H9 (cell line): ENCODE data around the gene CHRNG. TPM values are rescaled to one million over a fixed set of nuclear protein-coding genes. Genes with fewer than 3 reads are reported as not detected.

Experiments used
- DNase-seq: peaks from one replicate; pipeline ENCODE4 v3.0.0-alpha.2; 2017
- H2AFZ ChIP-seq: one replicate; pipeline ENCODE4 v1.6.1; 2013; ENCODE audit warnings: mild to moderate bottlenecking, low read length, control low read depth, moderate library complexity
- H2AK5ac ChIP-seq: 2 replicates; pipeline ENCODE4 v1.6.1; 2013; ENCODE audit warnings: low read length, control low read depth, mixed read lengths; ENCODE audit not compliant: insufficient read length
- H2BK120ac ChIP-seq: one replicate; pipeline ENCODE4 v1.6.1; 2013; ENCODE audit warnings: low read depth, mild to moderate bottlenecking, low read length, control low read depth, inconsistent platforms; ENCODE audit not compliant: poor library complexity, severe bottlenecking
- H2BK12ac ChIP-seq: 2 replicates; pipeline ENCODE4 v1.6.1; 2013; ENCODE audit warnings: low read length, control low read depth, mixed read lengths, low read depth; ENCODE audit not compliant: insufficient read length
- H2BK15ac ChIP-seq: 2 replicates; pipeline ENCODE4 v1.6.1; 2013; ENCODE audit warnings: low read depth, low read length, control low read depth
- H2BK20ac ChIP-seq: one replicate; pipeline ENCODE4 v1.6.1; 2013; ENCODE audit warnings: low read depth, mild to moderate bottlenecking, low read length, control low read depth, inconsistent platforms; ENCODE audit not compliant: poor library complexity, severe bottlenecking
- H2BK5ac ChIP-seq: 2 replicates; pipeline ENCODE4 v1.6.1; 2013; ENCODE audit warnings: low read length, control low read depth, mixed read lengths; ENCODE audit not compliant: insufficient read length
- H3K14ac ChIP-seq: 2 replicates; pipeline ENCODE4 v1.6.1; 2013; ENCODE audit warnings: low read length, control low read depth; ENCODE audit not compliant: insufficient read depth
- H3K18ac ChIP-seq: 2 replicates; pipeline ENCODE4 v1.6.1; 2013; ENCODE audit warnings: low read depth, mild to moderate bottlenecking, mixed read lengths, low read length, control low read depth; ENCODE audit not compliant: insufficient read length
- H3K23ac ChIP-seq: 2 replicates; pipeline ENCODE4 v1.6.1; 2013; ENCODE audit warnings: low read length, control low read depth, mixed read lengths, low read depth; ENCODE audit not compliant: insufficient read length
- H3K23me2 ChIP-seq: 2 replicates; pipeline ENCODE4 v1.6.1; 2013; ENCODE audit warnings: low read depth, mild to moderate bottlenecking, mixed read lengths, low read length, control low read depth; ENCODE audit not compliant: insufficient read length, poor library complexity, severe bottlenecking
- H3K27ac ChIP-seq: 2 replicates; pipeline ENCODE4 v1.5.1; 2013; ENCODE audit warnings: low read length, control low read depth, mixed read lengths, low read depth; ENCODE audit not compliant: insufficient read length
- H3K27me3 ChIP-seq: 2 replicates; pipeline ENCODE4 v1.6.1; 2013; ENCODE audit warnings: low read length, control low read depth, inconsistent platforms; ENCODE audit not compliant: insufficient read depth
- H3K4ac ChIP-seq: 2 replicates; pipeline ENCODE4 v1.6.1; 2013; ENCODE audit warnings: low read depth, mild to moderate bottlenecking, control low read depth, inconsistent platforms, low read length, moderate library complexity
- H3K4me1 ChIP-seq: 2 replicates; pipeline ENCODE4 v1.6.1; 2013; ENCODE audit warnings: low read length, control low read depth, inconsistent platforms; ENCODE audit not compliant: insufficient read depth
- H3K4me2 ChIP-seq: 2 replicates; pipeline ENCODE4 v1.6.1; 2013; ENCODE audit warnings: low read length, control low read depth, mixed read lengths; ENCODE audit not compliant: insufficient read length, insufficient read depth
- H3K56ac ChIP-seq: 2 replicates; pipeline ENCODE4 v1.6.1; 2013; ENCODE audit warnings: low read depth, mild to moderate bottlenecking, mixed read lengths, low read length, control low read depth; ENCODE audit not compliant: insufficient read length
- H3K79me1 ChIP-seq: 2 replicates; pipeline ENCODE4 v1.6.1; 2013; ENCODE audit warnings: low read depth, mild to moderate bottlenecking, moderate library complexity, low read length, control low read depth, inconsistent platforms; ENCODE audit not compliant: insufficient read depth, poor library complexity, severe bottlenecking
- H3K79me2 ChIP-seq: 2 replicates; pipeline ENCODE4 v1.6.1; 2013; ENCODE audit warnings: low read length, control low read depth, inconsistent platforms; ENCODE audit not compliant: insufficient read depth
- H3K9ac ChIP-seq: 2 replicates; pipeline ENCODE4 v1.6.1; 2013; ENCODE audit warnings: low read length, control low read depth, mixed read lengths; ENCODE audit not compliant: insufficient read length; ENCODE audit errors: extremely low read depth
- H3K9me3 ChIP-seq: one replicate; pipeline ENCODE4 v1.6.1; 2013; ENCODE audit warnings: low read depth, low read length, inconsistent platforms; ENCODE audit not compliant: control insufficient read depth
- H3T11ph ChIP-seq: one replicate; pipeline ENCODE4 v1.6.1; 2013; ENCODE audit warnings: mild to moderate bottlenecking, low read length, control low read depth, inconsistent platforms
- H4K20me1 ChIP-seq: one replicate; pipeline ENCODE4 v1.6.1; 2013; ENCODE audit not compliant: control insufficient read depth, insufficient read length, insufficient read depth
- H4K5ac ChIP-seq: 2 replicates; pipeline ENCODE4 v1.6.1; 2013; ENCODE audit warnings: low read depth, mild to moderate bottlenecking, mixed read lengths, low read length, control low read depth; ENCODE audit not compliant: insufficient read length
- H4K8ac ChIP-seq: replicated peaks from 2 replicates; pipeline ENCODE4 v1.6.1; 2013; ENCODE audit warnings: low read length, control low read depth, mixed read lengths, low read depth; ENCODE audit not compliant: insufficient read length
- H4K91ac ChIP-seq: 2 replicates; pipeline ENCODE4 v1.6.1; 2013; ENCODE audit warnings: low read depth, mild to moderate bottlenecking, moderate library complexity, mixed read lengths, low read length, control low read depth; ENCODE audit not compliant: insufficient read length
- H3K27ac Mint-ChIP-seq, 3 experiments: 2 replicates in 2 of 3; 3 replicates in 1 of 3; pipeline ENCODE4 v1.8.0; 2020 to 2021; ENCODE audit warnings: mixed read lengths in 3 of 3, mild to moderate bottlenecking in 1 of 3, moderate library complexity in 1 of 3
- H3K27me3 Mint-ChIP-seq: 2 replicates; pipeline ENCODE4 v1.8.0; 2021; ENCODE audit warnings: low read depth, mild to moderate bottlenecking, moderate library complexity, mixed read lengths
- H3K36me3 Mint-ChIP-seq, 3 experiments: 2 replicates in 2 of 3; 3 replicates in 1 of 3; pipeline ENCODE4 v1.8.0; 2020 to 2021; ENCODE audit warnings: low read depth in 3 of 3, mixed read lengths in 3 of 3; ENCODE audit not compliant: insufficient read depth in 1 of 3
- H3K4me1 Mint-ChIP-seq, 2 experiments: 2 replicates each; pipeline ENCODE4 v1.8.0; 2020; ENCODE audit warnings: mixed read lengths in 2 of 2
- H3K4me3 Mint-ChIP-seq, 2 experiments: 2 replicates in 1 of 2; 3 replicates in 1 of 2; pipeline ENCODE4 v1.8.0; 2020 to 2021; ENCODE audit warnings: mild to moderate bottlenecking in 2 of 2, mixed read lengths in 2 of 2, moderate library complexity in 1 of 2
- H3K9me3 Mint-ChIP-seq, 2 experiments: 2 replicates in 1 of 2; 3 replicates in 1 of 2; pipeline ENCODE4 v1.8.0; 2020; ENCODE audit warnings: mild to moderate bottlenecking in 2 of 2, mixed read lengths in 2 of 2, moderate library complexity in 1 of 2
- CTCF ChIP-seq: fragments of 200-600 bp; sonication (generic); conservative IDR thresholded peaks from 3 replicates; pipeline ENCODE4 v1.8.0; 2021; ENCODE audit warnings: antibody characterized with exemption, mild to moderate bottlenecking
- WGBS: extraction: QIAGEN DNeasy Blood & Tissue Kit; methylation state at CpG from one replicate; pipeline ENCODE4 v1.1.7; 2013; ENCODE audit warnings: missing lambda C conversion rate, low lambda C conversion rate, mixed read lengths; ENCODE audit not compliant: insufficient read length; ENCODE audit errors: extremely low coverage; 5-methylcytosine and 5-hydroxymethylcytosine counted together
- total RNA-seq: library from RNA; stranded (reverse); gene quantifications from 2 replicates; pipeline ENCODE4 v1.2.1, GENCODE V29; 2021

Gene CHRNG
- total RNA-seq, 1 experiment from 2014 or later: not detected

GRCh38 chr2:232512602-232513001 is 26.9 kb upstream of the CHRNG start:
- H3K79me2 ChIP-seq: no peaks in the 10 kb centered on the region
- Mint-ChIP-seq H3K36me3 (no peaks in the 10 kb centered on the region), H3K27me3 (peaks cover 14% of the 10 kb centered on the region), H3K27ac (no peak overlapping the region), H3K4me1 (peaks cover 13 to 37% of the 10 kb centered on the region in 2 experiments), H3K9me3 (peaks cover 0 to 2% of the 10 kb centered on the region in 2 experiments; a peak in 2 of 5 replicates), H3K4me3 (no peak overlapping the region)
- DNase-seq: no peak
- H3K4me2 ChIP-seq: no peak overlapping the region
- H3K23ac ChIP-seq: no peak overlapping the region
- no peak overlapping the region for H4K8ac ChIP-seq
- H2BK15ac ChIP-seq: no peak overlapping the region
- no peaks in the 10 kb centered on the region for H4K20me1 ChIP-seq
- no peaks in the 10 kb centered on the region for H3K27me3 ChIP-seq
- no peak overlapping the region for H3K4ac ChIP-seq
- no peak overlapping the region for H4K91ac ChIP-seq
- no peak overlapping the region for H3K14ac ChIP-seq
- H2BK5ac ChIP-seq: no peak overlapping the region
- no peak overlapping the region for H3K56ac ChIP-seq
- no peaks in the 10 kb centered on the region for H3K23me2 ChIP-seq
- H2AFZ ChIP-seq: no peak overlapping the region
- H3K9ac ChIP-seq: no peak overlapping the region
- no peaks in the 10 kb centered on the region for H3K9me3 ChIP-seq
- TF ChIP-seq CTCF: no peak
- H3K4me1 ChIP-seq: no peaks in the 10 kb centered on the region
- H3T11ph ChIP-seq: no peak overlapping the region
- no peak overlapping the region for H2BK120ac ChIP-seq
- H2AK5ac ChIP-seq: no peak overlapping the region
- WGBS: no CpG with 5 or more reads among the region's 10 CpGs
- no peak overlapping the region for H2BK12ac ChIP-seq
- no peak overlapping the region for H3K27ac ChIP-seq
- no peak overlapping the region for H3K18ac ChIP-seq
- no peaks in the 10 kb centered on the region for H3K79me1 ChIP-seq
- H2BK20ac ChIP-seq: no peak overlapping the region
- H4K5ac ChIP-seq: no peak overlapping the region
